Hair follicle dermal papilla cell (primary cell): ENCODE data around the gene CEACAM1. TPM values are rescaled to one million over a fixed set of nuclear protein-coding genes. Genes with fewer than 3 reads are reported as not detected.

Experiments used
- small RNA-seq: library from RNA; depleted of rRNA; stranded (forward); fragments of <200 nt; gene quantifications from one replicate; pipeline ENCODE3, GENCODE V24; 2012
- total RNA-seq: library from RNA; depleted of rRNA; stranded (reverse); fragments of >200 nt; gene quantifications from 2 replicates; pipeline ENCODE4 v1.2.3, GENCODE V29; 2012

CEACAM1 gene
- 1.5 and 1.6 TPM in 2 replicates for total RNA-seq

GRCh38 chr19:42528354-42529247, at the start of gene CEACAM1:
Gene CEACAM1, minus strand, starts transcription at chr19:42528481. Its CDS starts 107 bp downstream, at chr19:42528374.

Small RNAs within 50 kb of the gene (small RNA-seq; reads per million reads assigned to genes)
- gene RNU4-60P, result not detected

Other genes with a start within 250 kb of the CEACAM1 start
- 0.32 and 0.49 TPM in 2 replicates for gene PRR19, start 226.3 kb downstream of the CEACAM1 start, total RNA-seq
- gene PAFAH1B3, start 225.9 kb downstream of the CEACAM1 start, total RNA-seq, result 18.3 and 25.0 TPM in 2 replicates
- gene TMEM145, start 215.2 kb downstream of the CEACAM1 start, total RNA-seq, result 0.12 TPM in 1 of 2 replicates, not detected in the other
- gene MEGF8, start 202.8 kb downstream of the CEACAM1 start, total RNA-seq, result 25.3 and 35.7 TPM in 2 replicates
- gene CNFN, start 138.2 kb downstream of the CEACAM1 start, total RNA-seq, result not detected in 2 replicates
- 3.1 and 3.3 TPM in 2 replicates for gene LIPE, start 101.1 kb downstream of the CEACAM1 start, total RNA-seq
- not detected in 2 replicates for gene CXCL17, start 85.5 kb downstream of the CEACAM1 start, total RNA-seq
- not detected in 2 replicates for gene CEACAM8, start 66.4 kb upstream of the CEACAM1 start, total RNA-seq
- not detected in 2 replicates for gene PSG3, start 212.0 kb upstream of the CEACAM1 start, total RNA-seq
- gene PSG8, start 237.2 kb upstream of the CEACAM1 start, total RNA-seq, result not detected in 2 replicates